Activated CD4-positive, alpha-beta T cell treated with anti-CD3 and anti-CD28 coated beads, Interleukin-2, amount 10 ng/mL, durations not matched to agents 7 days and 5 days (primary cell): ENCODE data around the gene PODXL. TPM values are rescaled to one million over a fixed set of nuclear protein-coding genes. Genes with fewer than 3 reads are reported as not detected.

Experiments used
- CTCF ChIA-PET: fragments of 350-600 bp; sonication (Branson Sonifier 250); formaldehyde crosslinking; loops from one replicate; lab custom pipeline; 2021; ENCODE audit warnings: antibody characterized with exemption; lab: Charles Lee
- POLR2A ChIA-PET: fragments of 350-600 bp; sonication (Branson Sonifier 250); formaldehyde crosslinking; loops from one replicate; lab custom pipeline; 2021; ENCODE audit warnings: antibody characterized with exemption; lab: Charles Lee
- DNase-seq: peaks from one replicate; pipeline ENCODE4 v3.0.0-alpha.2; 2020
- H3K27ac Mint-ChIP-seq: one replicate; pipeline ENCODE4 v1.8.0; 2021; ENCODE audit warnings: mild to moderate bottlenecking, moderate library complexity, mixed read lengths
- H3K27me3 Mint-ChIP-seq: one replicate; pipeline ENCODE4 v1.8.0; 2021; ENCODE audit warnings: mixed read lengths
- H3K36me3 Mint-ChIP-seq: one replicate; pipeline ENCODE4 v1.8.0; 2021; ENCODE audit warnings: low read depth, mixed read lengths
- H3K4me1 Mint-ChIP-seq: one replicate; pipeline ENCODE4 v1.8.0; 2021; ENCODE audit warnings: mixed read lengths
- H3K4me3 Mint-ChIP-seq: one replicate; pipeline ENCODE4 v1.8.0; 2021; ENCODE audit warnings: mild to moderate bottlenecking, moderate library complexity, mixed read lengths
- H3K9me3 Mint-ChIP-seq: one replicate; pipeline ENCODE4 v1.8.0; 2021; ENCODE audit warnings: mixed read lengths
- total RNA-seq, 2 experiments: library from RNA; stranded (reverse); gene quantifications; one replicate each; pipeline ENCODE4 v1.2.3, GENCODE V29; 2021

The PODXL gene
- 1 to 10 TPM in 1 of 2 experiments, under 1 TPM in 1; 0.97 to 1.5 TPM for total RNA-seq

- Mint-ChIP-seq H3K4me3 (peak within 1 kb of the TSS; percentile 67), H3K9me3 (no peaks in the 10 kb centered on the region), H3K27ac (peak within 1 kb of the TSS; percentile 69), H3K36me3 (no peaks in the 10 kb centered on the region), H3K4me1 (peaks cover 12% of the 10 kb centered on the region), H3K27me3 (peaks cover 67% of the 10 kb centered on the region)
- peak; percentile 67 for DNase-seq
- ChIA-PET POLR2A (no interaction called here), CTCF (no interaction called here)
Measured at GRCh38 chr7:131556053-131556908, at the start of gene PODXL. Gene PODXL (minus strand): TSS chr7:131556628. CDS start chr7:131556359, 269 bp downstream.

GRCh38 chr7:131605280-131605878 lies 49.0 kb upstream of the PODXL start:
- Mint-ChIP-seq H3K4me1 (no peaks in the 10 kb centered on the region), H3K27ac (no peak overlapping the region), H3K9me3 (no peaks in the 10 kb centered on the region), H3K4me3 (no peak overlapping the region), H3K27me3 (peaks cover 16% of the 10 kb centered on the region), H3K36me3 (no peaks in the 10 kb centered on the region)
- ChIA-PET POLR2A (no interaction called here), CTCF (interaction anchor here (0.9 kb wide), 1 partner anchor 62 kb away, joined by 3 read pairs; no protein-coding TSS in a partner anchor)
- DNase-seq = no peak

DNA sequence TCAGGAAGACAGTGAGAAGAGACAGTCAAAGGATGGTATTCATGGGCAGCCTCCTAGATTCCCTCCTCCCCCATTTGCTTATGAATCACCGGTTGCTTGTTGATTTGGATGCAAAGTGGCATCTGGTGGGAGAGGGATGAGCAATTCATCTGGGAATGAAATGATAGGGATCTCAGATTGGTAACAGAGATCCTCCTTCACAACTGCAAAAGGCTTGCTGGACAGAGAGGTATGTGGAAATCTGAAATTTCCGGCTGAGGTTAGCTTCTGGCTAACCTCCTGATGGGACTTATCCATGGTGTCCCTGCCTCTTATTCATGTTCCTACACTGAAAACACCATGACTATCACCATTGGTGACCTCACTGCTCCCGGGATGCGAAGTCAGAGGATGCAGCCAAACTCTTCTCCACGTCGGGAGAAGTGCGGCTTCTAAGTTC lies 48.4 kb upstream of the PODXL start:
- no peak for DNase-seq
- POLR2A ChIA-PET = no interaction called here
- CTCF ChIA-PET = no interaction called here
- peaks cover 16% of the 10 kb centered on the region for H3K27me3 Mint-ChIP-seq
- no peaks in the 10 kb centered on the region for H3K4me1 Mint-ChIP-seq
- no peak overlapping the region for H3K27ac Mint-ChIP-seq
- no peak overlapping the region for H3K4me3 Mint-ChIP-seq
- no peaks in the 10 kb centered on the region for H3K9me3 Mint-ChIP-seq
- no peaks in the 10 kb centered on the region for H3K36me3 Mint-ChIP-seq

- no peak overlapping the region for H3K4me3 Mint-ChIP-seq
- no peaks in the 10 kb centered on the region for H3K36me3 Mint-ChIP-seq
- no peaks in the 10 kb centered on the region for H3K9me3 Mint-ChIP-seq
- no peak overlapping the region for H3K27ac Mint-ChIP-seq
- H3K4me1 Mint-ChIP-seq = no peaks in the 10 kb centered on the region
- H3K27me3 Mint-ChIP-seq = peaks cover 16% of the 10 kb centered on the region
- ChIA-PET CTCF (no interaction called here), POLR2A (no interaction called here)
- DNase-seq = no peak
Measured at GRCh38 chr7:131603932-131604331, 47.5 kb upstream of the PODXL start.

DNA sequence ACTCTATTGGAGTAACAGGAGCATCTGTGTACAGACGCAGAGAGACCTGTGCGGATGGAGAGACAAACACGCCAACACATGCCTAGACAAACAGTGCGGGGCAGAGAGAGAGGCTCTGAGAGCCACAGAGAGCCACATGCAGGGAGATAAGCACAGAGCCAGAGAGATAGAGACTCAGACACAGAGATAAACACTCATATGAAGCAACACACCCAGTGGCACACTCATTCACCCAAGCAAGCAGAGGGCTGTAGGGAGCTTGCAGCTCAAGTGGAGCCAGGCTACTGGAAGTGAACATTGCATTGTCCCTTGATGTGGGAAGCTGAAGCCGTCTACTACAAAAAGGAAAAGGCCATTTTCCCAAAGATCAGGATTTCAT lies 46.6 kb upstream of the PODXL start:
- no peaks in the 10 kb centered on the region for H3K36me3 Mint-ChIP-seq
- DNase-seq = no peak
- no peak overlapping the region for H3K4me3 Mint-ChIP-seq
- ChIA-PET CTCF (interaction anchor here (0.8 kb wide), 1 partner anchor 34 kb away, joined by 3 read pairs; no protein-coding TSS in a partner anchor), POLR2A (no interaction called here)
- H3K27me3 Mint-ChIP-seq = peaks cover 16% of the 10 kb centered on the region
- no peaks in the 10 kb centered on the region for H3K9me3 Mint-ChIP-seq
- no peaks in the 10 kb centered on the region for H3K4me1 Mint-ChIP-seq
- H3K27ac Mint-ChIP-seq = no peak overlapping the region

- H3K9me3 Mint-ChIP-seq = no peaks in the 10 kb centered on the region
- no peak for DNase-seq
- H3K36me3 Mint-ChIP-seq = no peaks in the 10 kb centered on the region
- no peaks in the 10 kb centered on the region for H3K4me1 Mint-ChIP-seq
- peaks cover 16% of the 10 kb centered on the region for H3K27me3 Mint-ChIP-seq
- H3K27ac Mint-ChIP-seq = no peak overlapping the region
- ChIA-PET CTCF (interaction anchor here (0.8 kb wide), 1 partner anchor 33 kb away, joined by 3 read pairs; no protein-coding TSS in a partner anchor), POLR2A (no interaction called here)
- no peak overlapping the region for H3K4me3 Mint-ChIP-seq
Measured at GRCh38 chr7:131602304-131602993, 46.0 kb upstream of the PODXL start.

DNA sequence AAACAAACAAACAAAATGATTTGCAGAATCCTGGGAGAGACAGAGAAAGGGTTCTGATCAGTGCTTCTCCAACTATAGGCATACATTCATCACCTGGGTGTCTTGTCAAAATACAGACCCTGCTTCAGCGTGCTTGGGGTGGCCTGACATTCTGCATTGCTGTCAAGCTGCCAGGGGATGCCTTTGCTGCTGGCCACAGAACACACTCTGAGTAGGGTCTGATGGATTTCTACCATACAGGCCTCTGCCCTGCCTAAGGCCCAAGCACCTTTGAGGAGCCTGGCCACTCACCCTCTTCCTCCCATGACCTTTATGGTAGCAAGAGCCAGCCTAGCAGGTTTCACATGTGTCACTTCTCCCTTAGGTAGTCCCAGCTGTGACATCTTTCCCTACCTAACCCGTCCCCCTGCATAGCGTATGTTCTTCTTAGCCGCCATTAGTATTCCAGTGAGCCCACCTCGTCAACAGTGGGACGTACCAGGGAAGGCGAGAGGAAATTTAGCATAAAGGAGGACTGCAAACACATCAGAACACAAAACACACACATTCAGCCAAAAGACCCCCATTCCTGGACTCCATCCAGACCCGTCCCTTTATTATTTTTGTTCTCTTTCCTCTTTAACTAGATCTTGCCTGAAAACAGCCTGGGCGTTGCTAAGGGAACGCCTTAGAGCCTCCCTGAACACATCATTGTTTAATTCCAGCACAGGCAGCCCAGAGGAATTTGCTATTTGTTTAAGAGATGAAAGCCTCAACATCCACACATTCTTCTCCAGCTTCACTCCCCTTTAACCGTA lies 43.9 kb upstream of the PODXL start:
- CTCF ChIA-PET = interaction anchor here (1.2 kb wide), 1 partner anchor 10 kb away, joined by 3 read pairs; no protein-coding TSS in a partner anchor
- H3K27me3 Mint-ChIP-seq = peaks cover 8% of the 10 kb centered on the region
- POLR2A ChIA-PET = no interaction called here

DNA sequence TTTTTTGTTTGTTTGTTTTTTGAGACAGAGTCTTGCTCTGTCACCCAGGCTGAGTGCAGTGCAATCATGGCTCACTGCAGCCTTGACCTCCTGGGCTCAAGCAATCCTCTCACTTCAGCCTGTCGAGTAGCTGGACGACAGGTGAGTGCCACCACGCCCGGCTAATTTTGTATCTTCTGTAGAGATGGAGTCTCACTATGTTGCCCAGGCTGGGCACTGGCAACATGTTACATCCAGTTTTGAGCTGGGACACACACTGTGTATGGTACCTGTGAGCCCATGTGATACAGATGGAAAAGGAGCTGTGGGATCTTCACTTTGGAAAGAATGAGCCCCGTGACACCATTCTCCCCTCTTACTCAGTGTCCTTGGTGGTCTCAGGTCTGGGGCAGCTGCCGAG lies 40.4 kb upstream of the PODXL start:
- Mint-ChIP-seq H3K9me3 (no peaks in the 10 kb centered on the region), H3K36me3 (no peaks in the 10 kb centered on the region), H3K4me3 (no peak overlapping the region), H3K27ac (no peak overlapping the region), H3K4me1 (no peaks in the 10 kb centered on the region), H3K27me3 (no peaks in the 10 kb centered on the region)
- ChIA-PET POLR2A (no interaction called here), CTCF (no interaction called here)
- DNase-seq = no peak

More for the DNA sequence above, 43.9 kb upstream of the PODXL start:
- Mint-ChIP-seq H3K27ac (no peak overlapping the region), H3K9me3 (no peaks in the 10 kb centered on the region), H3K4me3 (no peak overlapping the region), H3K36me3 (no peaks in the 10 kb centered on the region), H3K4me1 (no peaks in the 10 kb centered on the region)
- no peak for DNase-seq

DNA sequence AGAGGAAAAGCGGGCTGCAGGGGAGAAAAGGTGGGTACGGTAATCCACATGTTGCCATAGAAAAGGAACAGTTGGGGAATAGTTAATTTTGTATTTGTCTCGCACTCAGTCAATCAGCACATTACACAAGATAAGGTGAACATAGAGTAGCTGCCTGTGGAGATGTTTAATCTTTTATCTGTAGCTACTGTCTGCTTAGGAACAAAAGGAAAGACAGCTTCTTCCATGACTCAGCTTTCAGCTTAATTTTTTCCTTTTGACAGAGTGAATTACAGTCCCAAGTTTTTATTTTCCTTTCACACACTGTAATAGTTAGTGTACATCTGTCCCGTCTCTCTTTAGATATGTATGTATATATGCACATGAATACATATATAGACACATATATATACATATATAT lies 39.3 kb upstream of the PODXL start:
- CTCF ChIA-PET = interaction anchor here (0.6 to 0.9 kb wide), 2 partner anchors 11 to 790 kb away, joined by 3 to 5 read pairs; no protein-coding TSS in a partner anchor

GRCh38 chr7:131591687-131592319 lies 35.4 kb upstream of the PODXL start:
- H3K36me3 Mint-ChIP-seq = no peaks in the 10 kb centered on the region
- H3K27ac Mint-ChIP-seq = no peak overlapping the region
- no peaks in the 10 kb centered on the region for H3K4me1 Mint-ChIP-seq
- no peaks in the 10 kb centered on the region for H3K27me3 Mint-ChIP-seq
- H3K9me3 Mint-ChIP-seq = no peaks in the 10 kb centered on the region
- ChIA-PET CTCF (no interaction called here), POLR2A (interaction anchor here (0.5 kb wide), 1 partner anchor 8 kb away, joined by 3 read pairs; no protein-coding TSS in a partner anchor)
- no peak overlapping the region for H3K4me3 Mint-ChIP-seq
- DNase-seq = no peak

More for the DNA sequence above, 39.3 kb upstream of the PODXL start:
- H3K4me1 Mint-ChIP-seq = no peaks in the 10 kb centered on the region
- H3K27ac Mint-ChIP-seq = no peak overlapping the region
- H3K36me3 Mint-ChIP-seq = no peaks in the 10 kb centered on the region
- POLR2A ChIA-PET = no interaction called here
- DNase-seq = no peak
- no peak overlapping the region for H3K4me3 Mint-ChIP-seq
- no peaks in the 10 kb centered on the region for H3K27me3 Mint-ChIP-seq
- no peaks in the 10 kb centered on the region for H3K9me3 Mint-ChIP-seq

DNA sequence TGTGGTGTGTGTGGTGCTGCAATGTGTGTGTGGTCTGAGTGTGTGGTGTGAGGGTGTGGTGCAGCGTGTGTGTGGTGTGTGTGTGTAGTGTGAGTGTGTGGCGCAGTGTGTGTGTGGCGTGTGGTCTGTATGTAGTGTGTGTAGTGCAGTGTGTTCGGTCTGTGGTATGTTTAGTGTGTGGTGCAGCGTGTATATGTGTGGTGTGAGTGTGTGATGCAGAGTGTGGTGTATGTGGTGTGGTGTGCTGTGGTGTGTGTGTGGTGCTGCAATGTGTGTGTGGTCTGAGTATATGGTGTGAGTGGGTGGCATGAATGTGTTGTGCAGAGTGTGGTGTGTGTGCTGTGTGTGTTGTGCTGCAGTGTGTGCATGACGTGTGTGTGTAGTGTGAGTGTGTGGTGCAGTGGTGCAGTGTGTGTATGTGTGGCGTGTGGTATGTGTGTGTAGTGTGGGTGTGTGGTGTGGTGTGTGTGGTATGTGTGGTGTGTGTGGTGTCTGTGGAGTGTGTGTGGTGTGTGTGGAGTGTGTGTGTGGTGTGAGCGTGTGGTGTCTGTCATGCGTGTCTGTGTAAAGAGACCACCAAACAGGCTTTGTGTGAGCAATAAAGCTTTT lies 31.0 kb upstream of the PODXL start:
- Mint-ChIP-seq H3K36me3 (no peaks in the 10 kb centered on the region), H3K27me3 (no peaks in the 10 kb centered on the region), H3K27ac (no peak overlapping the region), H3K4me3 (no peak overlapping the region), H3K4me1 (no peaks in the 10 kb centered on the region), H3K9me3 (no peaks in the 10 kb centered on the region)
- no peak for DNase-seq
- CTCF ChIA-PET = no interaction called here
- POLR2A ChIA-PET = no interaction called here
